Fibroblast of lung (primary cell): ENCODE data around the gene TENT5C.

Source experiments
- CTCF ChIP-seq, 2 donors: IDR thresholded peaks in 1 of 2; conservative IDR thresholded peaks in 1 of 2; 1 replicate in 1 of 2; 2 replicates in 1 of 2; pipeline ENCODE4 v1.5.1; 2011 to 2012; ENCODE audit warnings: low read length in 2 of 2, control low read depth in 1 of 2, inconsistent platforms in 1 of 2, low read depth in 1 of 2, mild to moderate bottlenecking in 1 of 2
- EZH2 ChIP-seq: IDR thresholded peaks from 2 replicates; pipeline ENCODE4 v1.5.1; 2012; ENCODE audit warnings: low read length, control low read depth, mild to moderate bottlenecking; ENCODE audit errors: missing control alignments

- no peak for TF ChIP-seq CTCF (conservative IDR thresholded peaks at IDR 0.05 in 1 of 2, IDR thresholded peaks at IDR 0.05 in 1 of 2; ENCODE audit: low read depth in 1 of 2, low read length in 2 of 2)
- no peak for TF ChIP-seq EZH2
Observed at GRCh38 chr1:117589544-117589943, 16.3 kb upstream of the TENT5C start.
